IMR-90 (cell line): ENCODE data around the gene CELA3A.

Experiments used
- CHD1 ChIP-seq: IDR thresholded peaks from 2 replicates; pipeline ENCODE4 v1.6.1; 2012; ENCODE audit warnings: low read depth, low read length, improper control_type of control experiment
- TF ChIP-seq, protein P1 (sequence below): conservative IDR thresholded peaks from 2 replicates; pipeline ENCODE4 v1.5.1; 2012; ENCODE audit warnings: mild to moderate bottlenecking, low read depth, low read length, improper control_type of control experiment

GRCh38 chr1:22053017-22053860 lies 51.8 kb downstream of the CELA3A start:
- TF ChIP-seq CHD1, result no peak
- TF ChIP-seq, protein P1, sequence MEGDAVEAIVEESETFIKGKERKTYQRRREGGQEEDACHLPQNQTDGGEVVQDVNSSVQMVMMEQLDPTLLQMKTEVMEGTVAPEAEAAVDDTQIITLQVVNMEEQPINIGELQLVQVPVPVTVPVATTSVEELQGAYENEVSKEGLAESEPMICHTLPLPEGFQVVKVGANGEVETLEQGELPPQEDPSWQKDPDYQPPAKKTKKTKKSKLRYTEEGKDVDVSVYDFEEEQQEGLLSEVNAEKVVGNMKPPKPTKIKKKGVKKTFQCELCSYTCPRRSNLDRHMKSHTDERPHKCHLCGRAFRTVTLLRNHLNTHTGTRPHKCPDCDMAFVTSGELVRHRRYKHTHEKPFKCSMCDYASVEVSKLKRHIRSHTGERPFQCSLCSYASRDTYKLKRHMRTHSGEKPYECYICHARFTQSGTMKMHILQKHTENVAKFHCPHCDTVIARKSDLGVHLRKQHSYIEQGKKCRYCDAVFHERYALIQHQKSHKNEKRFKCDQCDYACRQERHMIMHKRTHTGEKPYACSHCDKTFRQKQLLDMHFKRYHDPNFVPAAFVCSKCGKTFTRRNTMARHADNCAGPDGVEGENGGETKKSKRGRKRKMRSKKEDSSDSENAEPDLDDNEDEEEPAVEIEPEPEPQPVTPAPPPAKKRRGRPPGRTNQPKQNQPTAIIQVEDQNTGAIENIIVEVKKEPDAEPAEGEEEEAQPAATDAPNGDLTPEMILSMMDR, result no peak
